GM10847 (cell line): ENCODE data around the gene SMAD7.

ENCODE experiments used
- POLR2A ChIP-seq: IDR thresholded peaks from 2 replicates; pipeline ENCODE4 v1.6.1; 2011; ENCODE audit not compliant: insufficient read length; ENCODE audit errors: extremely low read depth

SMAD7 gene

GRCh38 chr18:48947092-48947491 is 3.7 kb downstream of the SMAD7 start:
- TF ChIP-seq POLR2A = no peak

GRCh38 chr18:48946329-48946835 is 4.4 kb downstream of the SMAD7 start:
- no peak for TF ChIP-seq POLR2A

- TF ChIP-seq POLR2A = no peak
Measured at GRCh38 chr18:48945953-48946217, 4.9 kb downstream of the SMAD7 start.

- no peak for TF ChIP-seq POLR2A
Measured at GRCh38 chr18:48944634-48945033, 6.1 kb downstream of the SMAD7 start.

GRCh38 chr18:48943736-48944527 is 6.8 kb downstream of the SMAD7 start:
- TF ChIP-seq POLR2A = no peak

GRCh38 chr18:48943333-48943732 is 7.4 kb downstream of the SMAD7 start:
- TF ChIP-seq POLR2A = no peak

GRCh38 chr18:48942554-48943261 is 8.1 kb downstream of the SMAD7 start:
- TF ChIP-seq POLR2A = no peak

GRCh38 chr18:48942086-48942485 is 8.7 kb downstream of the SMAD7 start:
- TF ChIP-seq POLR2A = no peak

GRCh38 chr18:48941672-48942071 is 9.1 kb downstream of the SMAD7 start:
- TF ChIP-seq POLR2A = no peak

- TF ChIP-seq POLR2A = no peak
Measured at GRCh38 chr18:48940854-48941611, 9.7 kb downstream of the SMAD7 start.

GRCh38 chr18:48939205-48940097 is 11.3 kb downstream of the SMAD7 start:
- no peak for TF ChIP-seq POLR2A

- TF ChIP-seq POLR2A = no peak
Measured at GRCh38 chr18:48938827-48939204, 11.9 kb downstream of the SMAD7 start.

- no peak for TF ChIP-seq POLR2A
Measured at GRCh38 chr18:48937869-48938750, 12.7 kb downstream of the SMAD7 start.

- no peak for TF ChIP-seq POLR2A
Measured at GRCh38 chr18:48935433-48935774, 15.4 kb downstream of the SMAD7 start.

- TF ChIP-seq POLR2A = no peak
Measured at GRCh38 chr18:48934723-48935432, 15.9 kb downstream of the SMAD7 start.
